Measurements from ENCODE around the gene PRDM16. TPM values are rescaled to one million over a fixed set of nuclear protein-coding genes. Genes with fewer than 3 reads are reported as not detected.

The PRDM16 gene
- total and polyA plus RNA-seq, 4 donors, result 0.05 to 0.67 (median 0.19) TPM

- Histone ChIP-seq H3K9ac (ENCODE audit: low read depth in 1 of 2, low read length in 2 of 2) (no peak overlapping the region), H3K27ac (ENCODE audit: low read depth in 1 of 2, low read length in 2 of 2) (no peak overlapping the region), H3K4me3 (ENCODE audit: low read depth in 1 of 3, low read length in 3 of 3) (no peak overlapping the region), H3K4me1 (ENCODE audit: control insufficient read depth in 4 of 4, insufficient read depth in 4 of 4, low read length in 3 of 4) (no peaks in the 10 kb centered on the region), H3K9me3 (ENCODE audit: control insufficient read depth in 4 of 4, low read length in 3 of 4) (no peaks in the 10 kb centered on the region), H3K27me3 (ENCODE audit: control insufficient read depth in 4 of 4, insufficient read depth in 4 of 4, low read length in 3 of 4) (no peaks in the 10 kb centered on the region), H3K36me3 (ENCODE audit: control insufficient read depth in 4 of 4, insufficient read depth in 3 of 4, low read depth in 1 of 4, low read length in 3 of 4) (no peaks in the 10 kb centered on the region)
- no peak for DNase-seq (ENCODE audit: low spot score)
- 62% methylated on average over 25 of the region's 25 CpGs for WGBS
- TF ChIP-seq, protein P1, sequence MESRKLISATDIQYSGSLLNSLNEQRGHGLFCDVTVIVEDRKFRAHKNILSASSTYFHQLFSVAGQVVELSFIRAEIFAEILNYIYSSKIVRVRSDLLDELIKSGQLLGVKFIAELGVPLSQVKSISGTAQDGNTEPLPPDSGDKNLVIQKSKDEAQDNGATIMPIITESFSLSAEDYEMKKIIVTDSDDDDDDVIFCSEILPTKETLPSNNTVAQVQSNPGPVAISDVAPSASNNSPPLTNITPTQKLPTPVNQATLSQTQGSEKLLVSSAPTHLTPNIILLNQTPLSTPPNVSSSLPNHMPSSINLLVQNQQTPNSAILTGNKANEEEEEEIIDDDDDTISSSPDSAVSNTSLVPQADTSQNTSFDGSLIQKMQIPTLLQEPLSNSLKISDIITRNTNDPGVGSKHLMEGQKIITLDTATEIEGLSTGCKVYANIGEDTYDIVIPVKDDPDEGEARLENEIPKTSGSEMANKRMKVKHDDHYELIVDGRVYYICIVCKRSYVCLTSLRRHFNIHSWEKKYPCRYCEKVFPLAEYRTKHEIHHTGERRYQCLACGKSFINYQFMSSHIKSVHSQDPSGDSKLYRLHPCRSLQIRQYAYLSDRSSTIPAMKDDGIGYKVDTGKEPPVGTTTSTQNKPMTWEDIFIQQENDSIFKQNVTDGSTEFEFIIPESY (IDR thresholded peaks at IDR 0.05), result no peak
- TF ChIP-seq HNF4A (conservative IDR thresholded peaks at IDR 0.05) (no peak), TAF1 (conservative IDR thresholded peaks at IDR 0.05) (no peak), FOXA2 (IDR thresholded peaks at IDR 0.05) (no peak), NR2F2 (IDR thresholded peaks at IDR 0.05) (peak; percentile 41), HNF4G (IDR thresholded peaks at IDR 0.05) (no peak), REST (IDR thresholded peaks at IDR 0.05) (no peak), MAX (IDR thresholded peaks at IDR 0.05) (no peak), RXRA (IDR thresholded peaks at IDR 0.05) (peak in 1 of 2 donors; percentile 60), FOXA1 (IDR thresholded peaks at IDR 0.05) (no peak), YY1 (IDR thresholded peaks at IDR 0.05) (no peak), RAD21 (IDR thresholded peaks at IDR 0.05) (no peak), GABPA (IDR thresholded peaks at IDR 0.05 in 1 of 2, conservative IDR thresholded peaks at IDR 0.05 in 1 of 2) (no peak), EGR1 (IDR thresholded peaks at IDR 0.05; ENCODE audit: low read depth in 2 of 2) (no peak), CTCF (IDR thresholded peaks at IDR 0.05; ENCODE audit: low read depth, low read length, missing input control) (peak; percentile 39), SP1 (IDR thresholded peaks at IDR 0.05) (no peak), JUND (IDR thresholded peaks at IDR 0.05) (no peak)
- TF ChIP-seq, protein P2, sequence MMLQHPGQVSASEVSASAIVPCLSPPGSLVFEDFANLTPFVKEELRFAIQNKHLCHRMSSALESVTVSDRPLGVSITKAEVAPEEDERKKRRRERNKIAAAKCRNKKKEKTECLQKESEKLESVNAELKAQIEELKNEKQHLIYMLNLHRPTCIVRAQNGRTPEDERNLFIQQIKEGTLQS (IDR thresholded peaks at IDR 0.05), result no peak
Observed at GRCh38 chr1:3471356-3472087, 402.5 kb downstream of the PRDM16 start.
